ENCODE measurements around the gene HOXC4. TPM values are rescaled to one million over a fixed set of nuclear protein-coding genes. Genes with fewer than 3 reads are reported as not detected.

Gene HOXC4
- total RNA-seq, 2 donors from 2014 or later = not detected

DNA sequence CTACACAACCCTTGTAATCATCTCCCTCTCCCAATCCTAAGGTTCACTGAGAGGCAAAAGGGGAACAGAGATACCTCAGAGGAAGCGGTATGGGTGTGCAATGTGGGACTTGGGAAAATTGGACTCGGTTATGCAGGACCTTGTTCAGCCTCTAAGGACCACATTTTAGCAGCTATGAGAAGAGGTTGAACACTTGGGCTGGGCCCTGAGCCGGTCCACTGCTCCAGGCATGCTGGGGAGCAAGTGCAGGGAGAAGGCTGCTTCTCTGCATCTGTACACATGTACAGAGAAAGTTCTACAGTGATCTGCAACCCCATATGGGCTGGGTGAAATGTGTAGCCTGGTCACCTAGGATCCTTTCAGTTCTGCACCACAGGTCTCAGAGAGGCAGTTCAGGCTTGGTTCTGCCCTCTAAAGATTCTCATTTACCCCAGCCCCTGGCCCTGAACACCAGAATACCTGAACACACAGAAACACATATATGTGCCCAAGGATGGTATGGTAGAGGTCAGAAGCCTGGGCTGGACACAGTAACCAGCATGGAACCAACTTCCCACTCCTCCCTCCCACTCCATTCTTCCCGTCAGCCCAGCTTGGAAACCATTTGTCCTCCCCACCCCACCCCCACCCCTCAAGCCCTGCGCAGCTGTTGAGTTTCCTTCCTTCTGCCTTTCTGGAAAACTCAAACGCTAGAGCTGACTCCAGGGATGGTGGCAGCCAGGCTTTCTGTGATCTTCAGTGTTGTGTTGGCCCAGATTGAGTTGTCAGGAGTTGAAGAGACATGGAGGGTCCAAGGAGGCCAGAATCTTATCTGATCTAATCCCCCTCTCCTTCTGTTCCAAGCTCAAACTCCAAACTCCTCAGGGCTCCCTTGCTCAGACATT is 10.4 kb upstream of the HOXC4 start:
- TF ChIP-seq, protein P1, sequence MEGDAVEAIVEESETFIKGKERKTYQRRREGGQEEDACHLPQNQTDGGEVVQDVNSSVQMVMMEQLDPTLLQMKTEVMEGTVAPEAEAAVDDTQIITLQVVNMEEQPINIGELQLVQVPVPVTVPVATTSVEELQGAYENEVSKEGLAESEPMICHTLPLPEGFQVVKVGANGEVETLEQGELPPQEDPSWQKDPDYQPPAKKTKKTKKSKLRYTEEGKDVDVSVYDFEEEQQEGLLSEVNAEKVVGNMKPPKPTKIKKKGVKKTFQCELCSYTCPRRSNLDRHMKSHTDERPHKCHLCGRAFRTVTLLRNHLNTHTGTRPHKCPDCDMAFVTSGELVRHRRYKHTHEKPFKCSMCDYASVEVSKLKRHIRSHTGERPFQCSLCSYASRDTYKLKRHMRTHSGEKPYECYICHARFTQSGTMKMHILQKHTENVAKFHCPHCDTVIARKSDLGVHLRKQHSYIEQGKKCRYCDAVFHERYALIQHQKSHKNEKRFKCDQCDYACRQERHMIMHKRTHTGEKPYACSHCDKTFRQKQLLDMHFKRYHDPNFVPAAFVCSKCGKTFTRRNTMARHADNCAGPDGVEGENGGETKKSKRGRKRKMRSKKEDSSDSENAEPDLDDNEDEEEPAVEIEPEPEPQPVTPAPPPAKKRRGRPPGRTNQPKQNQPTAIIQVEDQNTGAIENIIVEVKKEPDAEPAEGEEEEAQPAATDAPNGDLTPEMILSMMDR (IDR thresholded peaks at IDR 0.05) = no peak
- H3K27me3 ChIP-seq = peaks cover 89% of the 10 kb centered on the region

DNA sequence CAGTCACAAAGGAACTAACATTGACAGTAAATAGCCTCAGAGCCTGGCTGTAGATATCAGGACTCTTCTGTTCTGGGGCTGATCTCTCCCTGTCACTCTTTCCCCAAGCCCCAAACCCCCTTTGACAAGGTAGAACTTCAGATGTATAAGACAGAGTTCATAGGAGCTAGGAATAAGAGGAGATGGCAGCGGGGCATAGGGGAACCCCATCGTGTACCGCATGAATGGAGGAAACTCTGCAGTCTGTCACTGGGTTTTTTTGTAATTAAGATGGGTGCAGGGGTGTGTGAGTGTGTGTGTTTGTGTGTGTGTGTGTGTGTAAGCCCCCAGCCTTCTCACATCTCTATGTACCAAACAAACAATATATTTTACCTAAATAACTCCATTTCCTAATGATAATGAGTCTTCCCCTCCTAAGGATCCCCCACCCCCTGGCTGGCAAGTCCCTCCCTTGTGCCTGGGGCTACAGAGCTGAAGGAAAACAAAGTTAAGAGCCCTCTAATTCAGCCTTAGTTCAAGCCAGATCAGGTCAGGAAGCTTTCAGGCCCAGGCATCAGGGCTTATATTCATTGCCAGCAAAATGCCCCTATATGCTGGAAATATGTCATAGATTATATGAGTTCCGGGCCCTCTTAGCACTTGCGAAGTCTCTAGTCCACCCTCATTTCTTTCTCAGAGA is 9.1 kb upstream of the HOXC4 start:
- intact Hi-C loops (cut with DNase I) = no loop called here
- Histone ChIP-seq H3K36me3 (no peaks in the 10 kb centered on the region), H3K27me3 (peaks cover 87% of the 10 kb centered on the region), H3K4me3 (no peak overlapping the region), H3K27ac (no peak overlapping the region), H3K9me3 (no peaks in the 10 kb centered on the region), H3K4me1 (no peaks in the 10 kb centered on the region), H3K9ac (ENCODE audit: low read depth in 2 of 2, low read length in 2 of 2) (no peak overlapping the region)
- no peak for DNase-seq
- TF ChIP-seq, protein P1 (IDR thresholded peaks at IDR 0.05) = no peak

More for the DNA sequence above, 10.4 kb upstream of the HOXC4 start:
- intact Hi-C loops (cut with DNase I) = no loop called here
- no peaks in the 10 kb centered on the region for H3K9me3 ChIP-seq
- H3K4me1 ChIP-seq = no peaks in the 10 kb centered on the region
- H3K9ac ChIP-seq (ENCODE audit: low read depth in 2 of 2, low read length in 2 of 2) = no peak overlapping the region
- H3K27ac ChIP-seq = no peak overlapping the region
- H3K36me3 ChIP-seq = no peaks in the 10 kb centered on the region
- no peak for DNase-seq
- H3K4me3 ChIP-seq = no peak overlapping the region

DNA sequence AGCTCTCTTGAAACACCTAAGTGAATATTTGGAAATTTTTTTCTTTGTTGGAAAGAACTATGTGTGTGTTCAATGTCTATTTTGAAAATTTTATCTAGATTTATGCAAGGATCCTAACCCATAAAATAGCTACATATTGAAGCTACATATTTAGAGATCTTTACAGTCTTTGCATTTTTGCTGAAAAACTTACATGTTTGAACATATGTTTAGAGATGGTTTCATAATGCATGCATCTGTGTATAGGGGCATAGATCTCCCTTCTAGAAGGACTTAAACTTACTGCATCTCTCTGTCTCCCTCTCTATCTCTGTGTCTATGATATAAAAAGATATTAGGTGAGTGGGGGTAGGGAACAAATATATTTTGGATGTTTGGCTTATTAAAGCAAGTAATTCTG is 8.2 kb upstream of the HOXC4 start:
- H3K9ac ChIP-seq (ENCODE audit: low read depth in 2 of 2, low read length in 2 of 2) = no peak overlapping the region
- intact Hi-C loops (cut with DNase I) = no loop called here
- H3K9me3 ChIP-seq = no peaks in the 10 kb centered on the region
- TF ChIP-seq, protein P1 (IDR thresholded peaks at IDR 0.05) = no peak
- no peaks in the 10 kb centered on the region for H3K36me3 ChIP-seq
- H3K27ac ChIP-seq = no peak overlapping the region
- H3K4me3 ChIP-seq = no peak overlapping the region
- H3K27me3 ChIP-seq = peaks cover 86% of the 10 kb centered on the region
- no peaks in the 10 kb centered on the region for H3K4me1 ChIP-seq
- no peak for DNase-seq

DNA sequence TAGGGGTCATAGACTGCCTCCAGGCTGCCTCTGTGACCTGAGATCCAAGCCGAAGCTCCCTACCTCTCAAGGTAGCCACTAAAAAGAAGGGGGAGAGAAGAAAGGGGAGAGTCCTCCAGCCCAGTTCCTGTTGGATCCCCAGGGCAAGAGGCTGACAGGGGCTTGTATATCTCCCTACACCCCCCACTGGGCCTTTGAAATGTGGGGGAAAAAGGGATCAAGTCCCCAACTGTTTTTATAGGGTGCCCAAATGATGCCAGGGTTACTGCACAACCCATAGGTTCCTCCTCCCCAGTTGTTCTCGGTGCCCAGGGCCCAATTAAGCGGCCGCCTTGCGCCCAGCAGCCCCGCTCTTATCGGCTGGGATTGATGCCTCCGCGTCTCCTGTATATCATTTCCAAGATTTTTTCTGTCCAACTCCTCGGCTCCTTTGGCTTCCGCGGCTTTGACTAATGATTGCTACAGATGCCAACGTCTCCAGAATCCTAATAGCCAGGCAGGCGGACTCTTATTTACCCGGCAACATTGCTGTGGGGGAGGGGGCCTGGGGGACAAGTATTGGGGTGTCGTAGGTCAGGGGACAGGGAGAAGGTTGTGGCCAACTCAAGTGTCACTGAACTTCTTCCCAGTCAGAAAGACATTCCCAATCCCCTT is 7.6 kb upstream of the HOXC4 start:
- Histone ChIP-seq H3K27me3 (peaks cover 86% of the 10 kb centered on the region), H3K4me3 (no peak overlapping the region), H3K9ac (ENCODE audit: low read depth in 2 of 2, low read length in 2 of 2) (no peak overlapping the region), H3K4me1 (no peaks in the 10 kb centered on the region), H3K36me3 (no peaks in the 10 kb centered on the region), H3K9me3 (no peaks in the 10 kb centered on the region), H3K27ac (no peak overlapping the region)
- TF ChIP-seq, protein P1 (IDR thresholded peaks at IDR 0.05) = no peak
- DNase-seq = no peak
- intact Hi-C loops (cut with DNase I) = no loop called here

DNA sequence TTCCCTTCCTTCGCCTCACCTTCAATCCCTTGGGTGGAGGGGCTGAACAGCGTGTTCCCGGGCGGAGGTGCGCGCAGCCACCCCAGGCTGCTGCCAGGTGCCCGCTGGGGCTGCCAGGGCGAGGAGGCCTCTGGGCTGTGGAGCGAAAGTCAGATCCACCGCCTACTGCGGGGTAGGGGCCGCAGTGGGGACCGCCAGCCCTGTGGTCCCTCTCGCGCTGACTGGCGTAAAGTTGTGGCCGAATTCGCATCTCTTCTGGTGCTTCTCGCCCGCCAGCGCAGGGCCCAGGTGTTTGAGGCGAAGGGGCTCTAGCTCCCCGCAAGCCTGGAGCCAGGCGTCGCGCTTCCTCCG is 6.9 kb upstream of the HOXC4 start:
- TF ChIP-seq, protein P1 (IDR thresholded peaks at IDR 0.05) = no peak
- Histone ChIP-seq H3K36me3 (no peaks in the 10 kb centered on the region), H3K27ac (no peak overlapping the region), H3K9ac (ENCODE audit: low read depth in 2 of 2, low read length in 2 of 2) (peak overlapping the region in 1 of 2 donors; percentile 16), H3K4me3 (no peak overlapping the region), H3K27me3 (peaks cover 86% of the 10 kb centered on the region), H3K9me3 (no peaks in the 10 kb centered on the region), H3K4me1 (no peaks in the 10 kb centered on the region)
- intact Hi-C loops (cut with DNase I) = no loop called here
- no peak for DNase-seq

Data from colonic mucosa (tissue), 4 donors.